H1 (cell line): Measurements from ENCODE around the gene CKM. TPM values are rescaled to one million over a fixed set of nuclear protein-coding genes. Genes with fewer than 3 reads are reported as not detected.

Source experiments
- ATF2 ChIP-seq: IDR thresholded peaks from 2 replicates; pipeline ENCODE4 v1.6.1; 2012; ENCODE audit warnings: low read length, inconsistent platforms
- BRCA1 ChIP-seq: IDR thresholded peaks from 2 replicates; pipeline ENCODE4 v1.6.1; 2012; ENCODE audit warnings: low read depth, low read length, improper control_type of control experiment
- CHD7 ChIP-seq: fragments of 300-600 bp; sonication (generic); IDR thresholded peaks from 2 replicates; pipeline ENCODE4 v1.7.1; 2012; ENCODE audit warnings: low read length, moderate library complexity, mild to moderate bottlenecking, inconsistent platforms; ENCODE audit not compliant: insufficient replicate concordance
- EGR1 ChIP-seq: IDR thresholded peaks from 2 replicates; pipeline ENCODE4 v1.6.1; 2011; ENCODE audit warnings: low read depth, low read length, borderline replicate concordance
- FOSL1 ChIP-seq: IDR thresholded peaks from 2 replicates; pipeline ENCODE4 v1.6.1; 2011; ENCODE audit warnings: mild to moderate bottlenecking, low read depth, low read length, moderate library complexity; ENCODE audit not compliant: insufficient read depth
- MAFK ChIP-seq: IDR thresholded peaks from 2 replicates; pipeline ENCODE4 v1.6.1; 2012; ENCODE audit warnings: low read depth, mild to moderate bottlenecking, improper control_type of control experiment, low read length
- MAX ChIP-seq: IDR thresholded peaks from 2 replicates; pipeline ENCODE4 v1.6.1; 2012; ENCODE audit warnings: inconsistent platforms
- SRF ChIP-seq: IDR thresholded peaks from 2 replicates; pipeline ENCODE4 v1.6.1; 2011; ENCODE audit warnings: mild to moderate bottlenecking, low read depth, low read length, moderate library complexity
- SUZ12 ChIP-seq: fragments of 200-600 bp; sonication (generic); IDR thresholded peaks from 2 replicates; pipeline ENCODE4 v1.6.1; 2012; ENCODE audit warnings: mild to moderate bottlenecking, inconsistent platforms, low read length, moderate library complexity, mixed read lengths
- TBP ChIP-seq: IDR thresholded peaks from 2 replicates; pipeline ENCODE4 v1.6.1; 2011; ENCODE audit warnings: low read depth, low read length, improper control_type of control experiment
- polyA plus RNA-seq, 7 experiments: library from polyadenylated mRNA; depleted of rRNA in 3 of 7; stranded (reverse) in 5 of 7; unstranded in 2 of 7; fragments of >200 nt in 5 of 7; fragments of 200-250 nt in 2 of 7; gene quantifications; 1 replicate in 5 of 7; 2 replicates in 1 of 7; 4 replicates in 1 of 7; pipeline versions ENCODE4 v1.2.1 to v1.2.3, GENCODE V29; 2011 to 2013; ENCODE audit warnings: missing spikeins in 2 of 7, mixed read lengths in 2 of 7
- total RNA-seq: library from RNA; stranded (reverse); fragmentation: NEBNext Ultra II Directional; extraction: Animal tissue kit (Norgen Biotek cat#: 25700); gene quantifications from 2 replicates; pipeline ENCODE4 v1.2.1, GENCODE V29; 2021

Gene CKM
- total and polyA plus RNA-seq, 2 of the 8 experiments (the other 6 are each of a cell fraction or from before 2014, with no cell fraction given): 0.08 TPM; not detected in 1

- TF ChIP-seq CHD7: no peak
- 0 out of 2 replicates have a peak, but pooled peaks have one; percentile 20 for TF ChIP-seq SUZ12
- TF ChIP-seq TBP: no peak
- no peak for TF ChIP-seq FOSL1
- no peak for TF ChIP-seq BRCA1
- TF ChIP-seq EGR1: no peak
- TF ChIP-seq SRF: no peak
- TF ChIP-seq MAX: 0 out of 2 replicates have a peak, but pooled peaks have one; percentile 28
- no peak for TF ChIP-seq ATF2
- no peak for TF ChIP-seq MAFK
Measured at GRCh38 chr19:45323671-45324081, 1.0 kb upstream of the CKM start (continued).
